Gastrocnemius medialis (tissue), 4 donors: ENCODE results near the gene ADAM22. TPM values are rescaled to one million over a fixed set of nuclear protein-coding genes. Genes with fewer than 3 reads are reported as not detected.
"Not testable (repeated sequence)": the region's sequence is repeated elsewhere in the genome, so short reads cannot be mapped to it uniquely, and the experiment has no call there.

Experiments
- ATAC-seq, 2 donors: fragments of 150-250 bp; one replicate each; pipeline ENCODE4 v1.9.1; 2016
- DNase-seq, 2 donors: peaks; one replicate each; pipeline ENCODE4 v3.0.0-alpha.2; 2019
- H3K27ac ChIP-seq, 4 donors: fragments of 200-600 bp; sonication (generic); 1 replicate in 1 of 4; 2 replicates in 3 of 4; pipeline ENCODE4 v1.5.1; 2016 to 2018; ENCODE audit warnings: mild to moderate bottlenecking in 2 of 4, moderate library complexity in 1 of 4
- H3K27me3 ChIP-seq, 3 donors: fragments of 200-600 bp; sonication (generic) in 2 of 3; 1 replicate in 1 of 3; 2 replicates in 2 of 3; pipeline versions ENCODE4 v1.5.1 to v1.6.0; 2016 to 2019; ENCODE audit warnings: mild to moderate bottlenecking in 1 of 3, moderate library complexity in 1 of 3
- H3K36me3 ChIP-seq, 2 donors: fragments of 200-600 bp; sonication (generic) in 1 of 2; one replicate each; pipeline ENCODE4 v1.5.1; 2017 to 2018
- H3K4me1 ChIP-seq, 2 donors: fragments of 200-600 bp; sonication (generic) in 1 of 2; one replicate each; pipeline ENCODE4 v1.5.1; 2016 to 2017; ENCODE audit warnings: mild to moderate bottlenecking in 2 of 2
- H3K4me3 ChIP-seq, 4 donors: fragments of 200-600 bp; sonication (generic) in 3 of 4; 1 replicate in 1 of 4; 2 replicates in 3 of 4; pipeline ENCODE4 v1.5.1; 2016 to 2019; ENCODE audit warnings: mild to moderate bottlenecking in 2 of 4
- H3K9me3 ChIP-seq, 3 donors: fragments of 200-600 bp; sonication (generic) in 2 of 3; 1 replicate in 1 of 3; 2 replicates in 2 of 3; pipeline ENCODE4 v1.5.1; 2016 to 2019
- CTCF ChIP-seq, 5 experiments: fragments of 450-650 bp in 3 of 5; fragments of 200-600 bp in 2 of 5; sonication (generic) in 2 of 5; IDR thresholded peaks in 4 of 5; conservative IDR thresholded peaks in 1 of 5; 1 replicate in 4 of 5; 2 replicates in 1 of 5; pipeline ENCODE4 v1.5.1; 2016 to 2019; ENCODE audit warnings: antibody characterized with exemption in 5 of 5, mild to moderate bottlenecking in 3 of 5, moderate library complexity in 3 of 5
- POLR2A ChIP-seq, 2 donors: fragments of 450-650 bp; IDR thresholded peaks; one replicate each; pipeline ENCODE4 v1.6.1; 2017; ENCODE audit warnings: antibody characterized with exemption in 2 of 2, mild to moderate bottlenecking in 2 of 2, moderate library complexity in 2 of 2
- in situ Hi-C, 4 donors: fragments of 200-750 bp; cut with MboI; loops; one replicate each; pipeline versions ENCODE4 v1.15.0 to v1.8.0; 2017; ENCODE audit warnings: low sequenced_read_pairs in 4 of 4
- intact Hi-C: fragments of 100-400 bp; cut with DNase I; formaldehyde crosslinking; loops from one replicate; pipeline ENCODE4 v1.15.1; 2023; ENCODE audit warnings: low total_unique reads
- total RNA-seq, 4 donors: library from RNA; depleted of rRNA; stranded (reverse); fragments of >200 nt; gene quantifications; one replicate each; pipeline versions ENCODE4 v1.1.0 to v1.2.3, GENCODE V29; 2016

ADAM22 gene
- total RNA-seq, 4 donors from 2014 or later: 0.07 to 0.31 (median 0.14) TPM

- no peaks in the 10 kb centered on the region for H3K9me3 ChIP-seq
- H3K4me1 ChIP-seq: no peaks in the 10 kb centered on the region
- no peak for DNase-seq
- H3K27ac ChIP-seq: no peak overlapping the region
- no peaks in the 10 kb centered on the region for H3K36me3 ChIP-seq
- no peaks in the 10 kb centered on the region for H3K27me3 ChIP-seq
- intact Hi-C loops: no loop called here
- TF ChIP-seq CTCF (IDR thresholded peaks at IDR 0.05 in 4 of 5, conservative IDR thresholded peaks at IDR 0.05 in 1 of 5) (no peak), POLR2A (IDR thresholded peaks at IDR 0.05) (no peak)
- no peak for ATAC-seq
- H3K4me3 ChIP-seq: no peak overlapping the region
- in situ Hi-C loops: no loop called here
Observed at GRCh38 chr7:87920578-87920977, 13.5 kb upstream of the ADAM22 start.

GRCh38 chr7:87922759-87923395, 11.2 kb upstream of the ADAM22 start:
- H3K4me3 ChIP-seq, intact Hi-C loops, H3K36me3 ChIP-seq, H3K27ac ChIP-seq, H3K4me1 ChIP-seq, H3K27me3 ChIP-seq, ATAC-seq, H3K9me3 ChIP-seq, in situ Hi-C loops, DNase-seq: not testable (repeated sequence)

- Histone ChIP-seq H3K4me1 (no peaks in the 10 kb centered on the region), H3K9me3 (no peaks in the 10 kb centered on the region), H3K36me3 (no peaks in the 10 kb centered on the region), H3K4me3 (no peak overlapping the region), H3K27me3 (no peaks in the 10 kb centered on the region), H3K27ac (no peak overlapping the region)
- DNase-seq (no peak), ATAC-seq (no peak)
- TF ChIP-seq CTCF (IDR thresholded peaks at IDR 0.05 in 4 of 5, conservative IDR thresholded peaks at IDR 0.05 in 1 of 5) (no peak), POLR2A (IDR thresholded peaks at IDR 0.05) (no peak)
- in situ Hi-C loops: no loop called here
- intact Hi-C loops: no loop called here
Observed at GRCh38 chr7:87926581-87927461, 7.2 kb upstream of the ADAM22 start.

- Histone ChIP-seq H3K9me3 (no peaks in the 10 kb centered on the region), H3K4me3 (peak overlapping the region; percentile 58 to 87 (median 66)), H3K27me3 (no peaks in the 10 kb centered on the region), H3K27ac (peak overlapping the region; percentile 3 to 49 (median 38)), H3K4me1 (peaks cover 0 to 7% of the 10 kb centered on the region in 2 donors), H3K36me3 (no peaks in the 10 kb centered on the region)
- ATAC-seq (no peak), DNase-seq (no peak)
- intact Hi-C loops (no loop called here), in situ Hi-C loops (no loop called here)
- TF ChIP-seq POLR2A (IDR thresholded peaks at IDR 0.05) (no peak), CTCF (IDR thresholded peaks at IDR 0.05 in 4 of 5, conservative IDR thresholded peaks at IDR 0.05 in 1 of 5) (no peak)
Observed at GRCh38 chr7:87933605-87933952, 472 bp upstream of the ADAM22 start.

- DNase-seq: no peak
- intact Hi-C loops (no loop called here), in situ Hi-C loops (no loop called here)
- no peaks in the 10 kb centered on the region for H3K27me3 ChIP-seq
- no peaks in the 10 kb centered on the region for H3K36me3 ChIP-seq
- H3K4me3 ChIP-seq: peak overlapping the region; percentile 58 to 87 (median 66)
- ATAC-seq: no peak
- peaks cover 0 to 7% of the 10 kb centered on the region in 2 donors for H3K4me1 ChIP-seq
- H3K9me3 ChIP-seq: no peaks in the 10 kb centered on the region
- H3K27ac ChIP-seq: no peak overlapping the region
- TF ChIP-seq CTCF (IDR thresholded peaks at IDR 0.05 in 4 of 5, conservative IDR thresholded peaks at IDR 0.05 in 1 of 5): no peak
- TF ChIP-seq POLR2A (IDR thresholded peaks at IDR 0.05): no peak
Observed at GRCh38 chr7:87934699-87935383, 790 bp downstream of the ADAM22 start.
